Stimulated activated CD4-positive, alpha-beta T cell treated with anti-CD3 and anti-CD28 coated beads, Interleukin-4, amount 100 ng/mL, for 24 hours (primary cell): ENCODE data around the gene BCAR3.

Experiments used
- DNase-seq: peaks from one replicate; pipeline ENCODE4 v3.0.0-alpha.2; 2020

BCAR3 gene

DNA sequence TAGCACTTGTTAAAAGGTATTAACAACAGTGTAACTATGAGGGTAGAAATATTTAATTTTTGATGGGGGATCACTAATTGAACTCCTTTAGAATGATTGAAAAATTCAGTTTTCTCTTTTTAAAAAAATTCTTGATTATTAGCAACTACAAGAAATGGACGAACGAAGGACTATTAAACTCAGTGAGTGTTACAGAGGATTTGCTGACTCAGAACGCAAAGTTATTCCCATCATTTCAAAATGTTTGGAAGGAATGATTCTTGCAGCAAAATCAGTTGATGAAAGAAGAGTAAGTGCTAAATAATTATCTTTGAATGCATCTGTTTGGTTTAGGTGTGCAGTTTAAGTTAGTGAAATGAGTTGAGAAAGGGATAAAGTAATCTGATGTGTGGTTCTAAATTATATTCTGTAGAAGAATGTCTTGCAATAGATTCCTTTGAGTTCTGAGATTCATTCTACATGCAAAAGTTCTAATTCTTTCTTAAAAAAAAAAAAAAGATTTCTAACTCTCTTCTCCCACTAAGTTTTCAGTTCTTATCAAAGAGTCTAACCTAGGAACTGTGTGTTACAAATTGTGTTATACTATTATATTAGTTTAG is 148.8 kb downstream of the BCAR3 start:
- no peak for DNase-seq

GRCh38 chr1:93531193-93531592 is 150.4 kb downstream of the BCAR3 start:
- DNase-seq, result no peak

GRCh38 chr1:93528412-93528811 is 153.2 kb downstream of the BCAR3 start:
- DNase-seq, result no peak

- DNase-seq, result no peak
These were observed 155.2 kb downstream of the BCAR3 start for GRCh38 chr1:93526431-93526830.

DNA sequence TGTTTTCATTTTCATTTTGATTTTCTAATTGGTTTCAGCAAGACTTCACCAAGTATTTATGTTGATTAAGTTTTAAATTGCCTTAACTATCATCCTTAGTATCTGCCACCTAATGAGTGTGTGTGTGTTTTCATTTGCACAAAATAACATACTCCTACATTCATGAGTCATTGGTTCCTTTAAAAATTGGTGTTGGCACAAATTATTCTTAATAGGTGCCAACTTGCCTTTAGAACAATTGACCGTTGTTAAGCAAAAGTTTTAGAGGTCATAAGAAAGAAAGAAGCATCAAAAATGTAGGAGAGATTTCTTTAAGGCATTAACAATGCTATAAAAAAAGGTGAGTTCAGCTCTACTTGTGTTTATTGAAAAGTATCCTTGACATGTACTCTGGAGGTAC is 156.2 kb downstream of the BCAR3 start:
- no peak for DNase-seq

- DNase-seq, result no peak
These were observed 158.9 kb downstream of the BCAR3 start for GRCh38 chr1:93522721-93523120.

GRCh38 chr1:93521618-93522017 is 160.0 kb downstream of the BCAR3 start:
- DNase-seq, result no peak

DNA sequence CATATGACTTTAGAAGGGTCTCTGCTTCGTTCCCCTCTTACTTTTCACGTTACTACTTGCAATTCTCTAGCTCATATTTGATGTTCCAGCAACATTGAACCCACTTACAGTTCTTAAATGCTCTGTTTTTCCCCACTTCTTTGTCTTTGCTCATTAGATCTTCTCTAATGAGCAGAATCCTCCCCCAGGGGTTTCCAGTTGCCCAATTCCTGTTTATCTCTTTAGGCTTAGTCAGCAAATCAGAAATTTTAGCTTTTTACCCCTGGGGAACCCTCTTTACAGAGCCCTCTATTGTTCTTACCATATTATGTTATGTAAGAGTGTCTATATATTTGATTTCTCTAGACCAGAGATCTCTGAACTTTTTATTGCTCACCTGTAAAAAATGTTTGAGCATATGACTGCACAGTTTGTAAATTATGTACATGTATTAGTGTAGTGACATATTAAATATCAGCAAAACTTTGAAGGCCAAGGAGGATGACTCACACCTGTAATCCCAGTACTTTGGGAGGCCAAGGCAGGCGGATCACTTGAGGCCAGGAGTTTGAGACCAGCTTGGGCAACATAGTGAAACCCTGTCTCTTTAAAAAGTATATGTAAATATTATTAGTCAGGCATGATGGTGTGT is 162.3 kb downstream of the BCAR3 start:
- DNase-seq, result no peak

- DNase-seq, result no peak
These were observed 163.1 kb downstream of the BCAR3 start for GRCh38 chr1:93518516-93518915.

DNA sequence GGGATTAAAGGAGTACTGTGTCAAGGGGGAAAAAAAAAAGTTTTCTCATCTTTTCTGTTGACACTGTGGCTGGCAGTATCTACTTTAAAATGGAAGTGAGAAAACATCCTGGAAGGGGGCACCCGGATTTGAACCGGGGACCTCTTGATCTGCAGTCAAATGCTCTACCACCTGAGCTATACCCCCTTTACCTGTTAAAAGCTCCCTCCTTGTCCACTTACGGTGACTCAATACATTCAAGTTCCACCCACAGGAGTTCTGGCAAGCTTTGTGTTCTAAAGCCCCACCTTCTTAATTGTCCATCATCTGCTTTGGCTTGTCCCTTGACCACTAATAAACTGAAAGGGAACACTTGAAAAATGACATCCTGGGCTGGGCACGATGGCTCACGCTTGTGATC is 165.5 kb downstream of the BCAR3 start:
- DNase-seq, result peak; percentile 7
